Erythroblast (primary cell): ENCODE data around the gene SLC25A25.

ENCODE experiments used
- GATA1 ChIP-seq: IDR thresholded peaks from 2 replicates; pipeline ENCODE4 v1.6.1; 2011; ENCODE audit warnings: low read depth, mild to moderate bottlenecking, control low read depth, low read length, moderate library complexity
- POLR2A ChIP-seq: IDR thresholded peaks from 2 replicates; pipeline ENCODE4 v1.6.1; 2011; ENCODE audit warnings: mild to moderate bottlenecking, low read length

DNA sequence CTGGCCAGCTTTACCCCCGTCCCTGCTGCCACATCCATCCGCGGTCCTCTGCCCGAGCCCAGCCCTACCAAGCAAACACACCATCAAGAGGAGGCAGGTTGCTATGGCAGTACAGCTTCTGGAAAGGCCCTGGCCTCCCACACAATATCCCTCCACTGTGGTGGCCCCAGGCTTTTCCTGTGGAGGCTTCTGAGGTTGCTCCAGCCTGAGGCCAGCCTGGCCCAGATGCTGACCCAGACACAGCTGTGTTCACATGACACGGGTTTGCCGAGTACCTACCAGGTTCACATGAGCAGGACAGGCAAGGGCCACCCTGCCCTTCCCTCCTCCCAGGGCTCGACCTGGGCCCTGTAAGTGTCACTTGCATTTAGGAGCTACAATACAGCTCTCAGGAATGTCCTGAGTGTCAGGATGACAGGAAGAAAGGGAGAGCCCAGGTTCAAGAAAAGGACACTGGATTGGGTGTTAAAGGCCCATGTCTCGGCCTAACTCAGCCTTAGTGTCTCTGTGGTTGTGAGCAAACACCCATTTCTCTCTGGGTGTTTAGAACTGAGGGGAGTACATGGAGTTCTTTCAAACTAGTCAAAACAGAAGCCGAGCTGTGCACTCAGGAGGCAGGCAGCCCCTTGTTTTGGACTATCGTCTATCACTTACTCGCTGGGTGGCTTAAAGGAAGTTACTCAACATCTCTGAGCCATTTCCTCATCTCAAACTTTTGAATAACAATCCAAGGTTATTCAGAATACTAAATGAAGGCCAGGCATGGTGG lies 41.1 kb upstream of the SLC25A25 start:
- TF ChIP-seq POLR2A (no peak), GATA1 (no peak)
